Mesenchymal stem cell (in vitro differentiated cells and primary cell): ENCODE results near the gene CTSF.

Experiments used
- DNase-seq: peaks from one replicate; pipeline ENCODE4 v3.0.0-alpha.2; 2013
- H2AFZ ChIP-seq: one replicate; pipeline ENCODE4 v1.6.1; 2013; ENCODE audit warnings: low read depth, mild to moderate bottlenecking, control low read depth, inconsistent platforms, low read length, moderate library complexity
- H2AK5ac ChIP-seq: 2 replicates; pipeline ENCODE4 v1.6.1; 2013; ENCODE audit warnings: low read length, moderate library complexity, mild to moderate bottlenecking, inconsistent platforms; ENCODE audit not compliant: severe bottlenecking
- H2BK120ac ChIP-seq: one replicate; pipeline ENCODE4 v1.6.1; 2013; ENCODE audit warnings: low read depth, mild to moderate bottlenecking, inconsistent platforms, low read length, moderate library complexity
- H2BK12ac ChIP-seq, 2 experiments: one replicate each; pipeline ENCODE4 v1.6.1; 2013; ENCODE audit warnings: inconsistent platforms in 2 of 2, low read length in 2 of 2, mild to moderate bottlenecking in 2 of 2, moderate library complexity in 2 of 2, control low read depth in 1 of 2
- H2BK15ac ChIP-seq: one replicate; pipeline ENCODE4 v1.6.1; 2013; ENCODE audit warnings: mild to moderate bottlenecking, low read depth, inconsistent platforms; ENCODE audit not compliant: poor library complexity, severe bottlenecking
- H2BK5ac ChIP-seq: 2 replicates; pipeline ENCODE4 v1.6.1; 2013; ENCODE audit warnings: low read depth, mild to moderate bottlenecking, low read length, control low read depth, inconsistent platforms; ENCODE audit not compliant: poor library complexity, severe bottlenecking
- H3K14ac ChIP-seq, 2 experiments: one replicate each; pipeline ENCODE4 v1.6.1; 2013; ENCODE audit warnings: inconsistent platforms in 2 of 2, low read length in 2 of 2, control low read depth in 1 of 2, mild to moderate bottlenecking in 1 of 2, moderate library complexity in 1 of 2
- H3K18ac ChIP-seq, 2 experiments: one replicate each; pipeline ENCODE4 v1.6.1; 2013; ENCODE audit warnings: inconsistent platforms in 2 of 2, low read length in 2 of 2, control low read depth in 1 of 2, low read depth in 1 of 2, mild to moderate bottlenecking in 1 of 2
- H3K23ac ChIP-seq, 2 experiments: one replicate each; pipeline ENCODE4 v1.6.1; 2013; ENCODE audit warnings: inconsistent platforms in 2 of 2, low read length in 2 of 2, mild to moderate bottlenecking in 2 of 2, moderate library complexity in 2 of 2, control low read depth in 1 of 2
- H3K27ac ChIP-seq: 2 replicates; pipeline ENCODE4 v1.5.1; 2013; ENCODE audit warnings: mild to moderate bottlenecking, moderate library complexity, low read length, control low read depth, inconsistent platforms; ENCODE audit not compliant: poor library complexity, severe bottlenecking
- H3K27me3 ChIP-seq, 2 experiments: 2 replicates each; pipeline versions ENCODE4 v1.6.1 to v1.7.0; 2013; ENCODE audit warnings: low read length in 2 of 2, mild to moderate bottlenecking in 2 of 2, moderate library complexity in 2 of 2, control low read depth in 1 of 2, inconsistent platforms in 1 of 2; ENCODE audit not compliant: control insufficient read depth in 1 of 2, insufficient read depth in 1 of 2
- H3K36me3 ChIP-seq, 2 experiments: 2 replicates each; pipeline versions ENCODE4 v1.6.1 to v1.7.0; 2013; ENCODE audit warnings: low read length in 2 of 2, control low read depth in 1 of 2, inconsistent platforms in 1 of 2, low read depth in 1 of 2, mild to moderate bottlenecking in 1 of 2; ENCODE audit not compliant: insufficient read depth in 2 of 2, control insufficient read depth in 1 of 2
- H3K4ac ChIP-seq, 2 experiments: one replicate each; pipeline ENCODE4 v1.6.1; 2013; ENCODE audit warnings: inconsistent platforms in 2 of 2, low read length in 2 of 2, mild to moderate bottlenecking in 2 of 2, moderate library complexity in 2 of 2, control low read depth in 1 of 2, low read depth in 1 of 2
- H3K4me1 ChIP-seq: 2 replicates; pipeline ENCODE4 v1.6.1; 2013; ENCODE audit warnings: low read depth, low read length, control low read depth; ENCODE audit not compliant: control insufficient read depth, insufficient read depth
- H3K4me2 ChIP-seq: 2 replicates; pipeline ENCODE4 v1.6.1; 2013; ENCODE audit warnings: low read length, mild to moderate bottlenecking, inconsistent platforms; ENCODE audit not compliant: poor library complexity, severe bottlenecking
- H3K4me3 ChIP-seq, 2 experiments: 2 replicates each; pipeline versions ENCODE4 v1.5.1 to v1.7.0; 2013; ENCODE audit warnings: low read length in 2 of 2, mild to moderate bottlenecking in 2 of 2, control low read depth in 1 of 2, low read depth in 1 of 2; ENCODE audit not compliant: insufficient read depth in 1 of 2
- H3K79me1 ChIP-seq: replicated peaks from 2 replicates; pipeline ENCODE4 v1.6.1; 2013; ENCODE audit warnings: mild to moderate bottlenecking, control low read depth, low read length, inconsistent platforms; ENCODE audit not compliant: poor library complexity, severe bottlenecking
- H3K9ac ChIP-seq: 2 replicates; pipeline ENCODE4 v1.7.0; 2013; ENCODE audit warnings: mild to moderate bottlenecking, low read length, moderate library complexity
- H3K9me3 ChIP-seq: 2 replicates; pipeline ENCODE4 v1.7.0; 2013; ENCODE audit warnings: mild to moderate bottlenecking, low read length; ENCODE audit not compliant: control insufficient read depth
- H4K8ac ChIP-seq: one replicate; pipeline ENCODE4 v1.6.1; 2013; ENCODE audit warnings: inconsistent platforms, mild to moderate bottlenecking, low read length, moderate library complexity
- H4K91ac ChIP-seq: one replicate; pipeline ENCODE4 v1.6.1; 2013; ENCODE audit warnings: mild to moderate bottlenecking, low read length, inconsistent platforms
- WGBS: methylation state at CpG from one replicate; pipeline ENCODE4 v1.1.7; 2013; ENCODE audit warnings: mixed read lengths; 5-methylcytosine and 5-hydroxymethylcytosine counted together

Gene CTSF

DNA sequence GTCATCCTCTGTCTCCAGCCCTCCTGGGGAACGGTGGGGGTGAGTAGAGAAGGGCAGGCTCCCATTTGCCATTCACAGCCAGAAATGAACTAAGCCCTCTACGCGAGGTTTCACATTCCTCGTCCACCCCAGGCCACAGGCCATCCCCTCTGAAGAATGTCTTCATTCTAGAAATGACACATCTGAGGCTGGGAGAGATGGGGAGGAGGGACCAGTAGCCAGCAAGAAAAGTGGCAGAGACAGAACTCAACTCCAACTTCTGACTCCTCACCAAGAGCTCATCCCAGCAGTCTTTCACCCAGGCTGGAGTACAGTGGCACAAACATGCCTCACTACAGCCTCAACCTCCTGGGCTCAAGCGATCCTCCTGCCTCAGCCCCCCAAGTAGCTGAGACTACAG, 3.4 kb downstream of the CTSF start:
- no peak overlapping the region for H3K4me2 ChIP-seq
- DNase-seq: no peak
- H2AK5ac ChIP-seq: no peak overlapping the region
- no peak overlapping the region for H2BK120ac ChIP-seq
- H3K27ac ChIP-seq: no peak overlapping the region
- H2BK15ac ChIP-seq: no peak overlapping the region
- H3K18ac ChIP-seq: no peak overlapping the region
- H2AFZ ChIP-seq: no peak overlapping the region
- no peaks in the 10 kb centered on the region for H3K79me1 ChIP-seq
- H3K27me3 ChIP-seq: peaks cover 8 to 11% of the 10 kb centered on the region in 2 experiments
- H3K9me3 ChIP-seq: no peaks in the 10 kb centered on the region
- H3K4me1 ChIP-seq: no peaks in the 10 kb centered on the region
- H4K8ac ChIP-seq: no peak overlapping the region
- H3K4me3 ChIP-seq: no peak overlapping the region
- H2BK5ac ChIP-seq: no peak overlapping the region
- 91% methylated on average over 3 of the region's 5 CpGs for WGBS
- H3K4ac ChIP-seq: no peak overlapping the region
- peaks cover 0 to 17% of the 10 kb centered on the region in 2 experiments for H3K36me3 ChIP-seq
- no peak overlapping the region for H3K9ac ChIP-seq
- H4K91ac ChIP-seq: no peak overlapping the region
- H2BK12ac ChIP-seq: no peak overlapping the region
- no peak overlapping the region for H3K14ac ChIP-seq
- peak overlapping the region in 1 of 2 experiments; percentile 46 for H3K23ac ChIP-seq

DNA sequence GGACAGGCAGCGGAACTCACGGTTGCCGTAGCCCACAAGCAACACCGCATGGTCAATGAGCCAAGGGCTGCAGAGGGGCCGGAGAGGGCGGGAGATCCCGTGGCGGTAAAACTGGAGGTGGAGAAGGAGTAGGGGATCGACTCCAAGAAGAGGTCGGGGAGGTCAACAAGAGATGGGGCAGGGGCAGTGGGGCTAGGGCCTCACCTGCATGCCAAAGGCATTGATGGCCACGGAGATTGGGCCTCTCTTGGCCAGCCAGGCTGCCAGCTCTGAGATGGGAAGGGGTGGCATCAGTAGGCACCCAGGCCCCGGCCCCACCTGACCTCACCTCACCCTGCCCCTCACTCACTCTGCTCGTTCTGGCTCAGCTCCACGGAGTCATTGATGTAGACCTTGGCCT, 3.9 kb downstream of the CTSF start:
- DNase-seq: no peak
- Histone ChIP-seq H3K4me3 (no peak overlapping the region), H3K9ac (no peak overlapping the region), H2BK12ac (no peak overlapping the region), H3K36me3 (peaks cover 0 to 17% of the 10 kb centered on the region in 2 experiments), H3K18ac (no peak overlapping the region), H3K27ac (no peak overlapping the region), H3K14ac (no peak overlapping the region), H2BK120ac (no peak overlapping the region), H2AFZ (no peak overlapping the region), H3K23ac (peak overlapping the region in 1 of 2 experiments; percentile 46), H3K9me3 (no peaks in the 10 kb centered on the region), H2BK15ac (no peak overlapping the region), H3K27me3 (peaks cover 8 to 11% of the 10 kb centered on the region in 2 experiments), H3K4me2 (no peak overlapping the region), H3K79me1 (no peaks in the 10 kb centered on the region), H3K4me1 (no peaks in the 10 kb centered on the region), H3K4ac (no peak overlapping the region), H4K8ac (no peak overlapping the region), H2BK5ac (no peak overlapping the region), H4K91ac (no peak overlapping the region), H2AK5ac (no peak overlapping the region)
- WGBS: 87% methylated on average over 14 of the region's 14 CpGs

DNA sequence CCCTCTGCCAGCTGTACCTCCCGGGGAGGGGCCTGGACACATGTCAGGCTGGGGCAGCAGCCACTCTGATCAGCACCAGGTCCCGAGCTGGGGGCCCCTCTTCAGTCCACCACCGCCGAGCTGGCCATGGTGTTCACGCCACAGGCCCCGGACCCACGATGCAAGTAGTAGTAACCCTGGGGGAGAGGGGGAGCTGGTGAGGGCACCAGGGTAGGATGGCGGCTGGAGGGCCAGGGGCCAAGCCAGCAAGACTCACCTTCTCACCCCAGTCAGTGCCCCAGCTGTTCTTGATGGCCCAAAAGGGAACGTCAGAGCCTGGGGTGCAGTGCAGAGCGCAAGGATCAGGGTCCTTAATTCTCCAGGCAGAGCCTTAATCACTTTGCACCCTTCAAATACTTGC, 4.6 kb downstream of the CTSF start:
- Histone ChIP-seq H3K23ac (no peak overlapping the region), H3K4me3 (no peak overlapping the region), H3K4ac (no peak overlapping the region), H3K4me1 (no peaks in the 10 kb centered on the region), H3K18ac (no peak overlapping the region), H3K27me3 (peaks cover 10 to 11% of the 10 kb centered on the region in 2 experiments), H4K8ac (no peak overlapping the region), H2BK15ac (no peak overlapping the region), H2BK12ac (no peak overlapping the region), H3K9ac (no peak overlapping the region), H4K91ac (no peak overlapping the region), H3K36me3 (peaks cover 0 to 17% of the 10 kb centered on the region in 2 experiments), H2AFZ (no peak overlapping the region), H2BK120ac (no peak overlapping the region), H3K4me2 (no peak overlapping the region), H3K14ac (no peak overlapping the region), H3K27ac (no peak overlapping the region), H3K9me3 (no peaks in the 10 kb centered on the region), H2BK5ac (no peak overlapping the region), H3K79me1 (no peaks in the 10 kb centered on the region), H2AK5ac (no peak overlapping the region)
- DNase-seq: no peak
- WGBS: 94% methylated on average over 9 of the region's 10 CpGs

DNA sequence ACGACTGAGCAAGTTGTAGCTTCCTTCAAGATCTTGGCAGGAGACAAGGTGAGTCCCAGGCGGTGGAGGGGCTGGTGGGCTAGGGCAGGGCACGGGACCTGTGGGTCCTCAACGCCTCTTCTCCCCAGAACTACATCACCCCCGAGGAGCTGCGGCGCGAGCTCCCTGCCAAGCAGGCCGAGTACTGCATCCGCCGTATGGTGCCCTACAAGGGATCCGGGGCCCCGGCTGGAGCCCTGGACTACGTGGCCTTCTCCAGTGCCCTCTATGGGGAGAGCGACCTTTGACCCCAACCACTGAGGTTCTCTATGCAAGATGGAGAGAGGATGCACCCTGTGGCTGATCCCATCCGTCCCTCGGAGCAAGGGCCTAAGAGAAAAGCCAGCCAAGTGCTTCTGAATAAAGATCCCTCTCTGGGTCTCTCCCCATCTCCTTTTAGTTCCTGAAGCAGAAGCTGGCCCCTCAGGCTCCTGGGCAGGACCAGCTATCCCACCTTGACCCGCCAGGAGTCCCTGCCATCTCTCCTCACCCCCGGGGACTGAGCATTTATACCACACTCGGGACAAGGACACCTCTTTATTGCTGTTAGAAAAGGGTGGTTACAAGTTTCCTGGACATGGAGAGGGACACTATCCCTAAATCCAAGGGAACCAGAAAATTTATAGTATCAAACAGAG, 5.4 kb downstream of the CTSF start:
- H2BK120ac ChIP-seq: no peak overlapping the region
- H2BK15ac ChIP-seq: no peak overlapping the region
- H2AK5ac ChIP-seq: no peak overlapping the region
- no peak for DNase-seq
- no peaks in the 10 kb centered on the region for H3K4me1 ChIP-seq
- H2AFZ ChIP-seq: no peak overlapping the region
- H3K36me3 ChIP-seq: peaks cover 0 to 17% of the 10 kb centered on the region in 2 experiments
- no peak overlapping the region for H2BK12ac ChIP-seq
- H3K4me2 ChIP-seq: no peak overlapping the region
- no peak overlapping the region for H4K8ac ChIP-seq
- no peak overlapping the region for H2BK5ac ChIP-seq
- no peak overlapping the region for H3K18ac ChIP-seq
- H3K4ac ChIP-seq: no peak overlapping the region
- no peak overlapping the region for H3K9ac ChIP-seq
- no peak overlapping the region for H3K4me3 ChIP-seq
- H3K27me3 ChIP-seq: peaks cover 11 to 18% of the 10 kb centered on the region in 2 experiments
- 90% methylated on average over 17 of the region's 20 CpGs for WGBS
- H3K79me1 ChIP-seq: no peaks in the 10 kb centered on the region
- no peak overlapping the region for H4K91ac ChIP-seq
- H3K14ac ChIP-seq: no peak overlapping the region
- H3K23ac ChIP-seq: no peak overlapping the region
- no peaks in the 10 kb centered on the region for H3K9me3 ChIP-seq
- H3K27ac ChIP-seq: no peak overlapping the region
